Aorta (tissue), 5 donors: ENCODE data around the gene NBPF4. TPM values are rescaled to one million over a fixed set of nuclear protein-coding genes. Genes with fewer than 3 reads are reported as not detected.
"Not testable (repeated sequence)": the region's sequence is repeated elsewhere in the genome, so short reads cannot be mapped to it uniquely, and the experiment has no call there.

ENCODE experiments used
- ATAC-seq: fragments of 200-7000 bp; cut with Tn5 transposase; one replicate; pipeline ENCODE4 v1.9.1; 2022; ENCODE audit warnings: moderate library complexity; ENCODE audit not compliant: low FRiP score
- DNase-seq, 2 donors: peaks; one replicate each; pipeline ENCODE4 v3.0.0-alpha.2; 2020
- H3K27ac ChIP-seq, 2 donors: one replicate each; pipeline ENCODE4 v1.5.1; 2013; ENCODE audit warnings: low read length in 2 of 2, mild to moderate bottlenecking in 2 of 2, moderate library complexity in 2 of 2, control low read depth in 1 of 2, inconsistent platforms in 1 of 2, low read depth in 1 of 2
- H3K27me3 ChIP-seq, 2 donors: one replicate each; pipeline ENCODE4 v1.6.1; 2013; ENCODE audit warnings: control low read depth in 1 of 2, low read length in 1 of 2, mild to moderate bottlenecking in 1 of 2, moderate library complexity in 1 of 2; ENCODE audit not compliant: insufficient read depth in 2 of 2, control insufficient read depth in 1 of 2
- H3K36me3 ChIP-seq, 2 donors: one replicate each; pipeline ENCODE4 v1.6.1; 2013; ENCODE audit warnings: control low read depth in 1 of 2, low read length in 1 of 2, mild to moderate bottlenecking in 1 of 2; ENCODE audit not compliant: insufficient read depth in 2 of 2, control insufficient read depth in 1 of 2
- H3K4me1 ChIP-seq, 2 donors: one replicate each; pipeline ENCODE4 v1.6.1; 2013; ENCODE audit warnings: low read length in 2 of 2, control low read depth in 1 of 2, mild to moderate bottlenecking in 1 of 2, moderate library complexity in 1 of 2; ENCODE audit not compliant: insufficient read depth in 2 of 2, control insufficient read depth in 1 of 2
- H3K4me3 ChIP-seq, 2 donors: one replicate each; pipeline ENCODE4 v1.5.1; 2013; ENCODE audit warnings: low read length in 2 of 2, control low read depth in 1 of 2, mild to moderate bottlenecking in 1 of 2
- H3K9me3 ChIP-seq: one replicate; pipeline ENCODE4 v1.6.1; 2013; ENCODE audit warnings: mild to moderate bottlenecking, low read length; ENCODE audit not compliant: control insufficient read depth
- WGBS, 2 donors: extraction: QIAGEN DNeasy Blood & Tissue Kit; methylation state at CpG; one replicate each; pipeline ENCODE4 v1.1.7; 2013; 5-methylcytosine and 5-hydroxymethylcytosine counted together
- intact Hi-C, 2 donors: fragments of 100-400 bp; cut with DNase I; formaldehyde crosslinking; loops; one replicate each; pipeline versions ENCODE4 v1.14.2 to v1.15.0; 2022
- polyA plus RNA-seq, 2 donors: library from polyadenylated mRNA; stranded (reverse); fragments of 200-250 nt; gene quantifications; one replicate each; pipeline ENCODE4 v1.2.3, GENCODE V29; 2013
- total RNA-seq, 2 donors: library from RNA; stranded (reverse); fragmentation: NEBNext Ultra II Directional; extraction: Animal tissue kit (Norgen Biotek cat#: 25700); gene quantifications; one replicate each; pipeline ENCODE4 v1.2.1, GENCODE V29; 2021
- donor health status: healthy with polysubstance abuse.
- donor health status: Bipolar disorder and iron deficiency.
- donor health status: DM: no; HTN: no; CAD: no.
- donor health status: DM: no; HTN: no; CAD: no.
- donor health status: DM: yes; HTN: yes; CAD: no.

NBPF4 gene
- total and polyA plus RNA-seq, 4 donors, result 0.19 TPM; not detected in 3

DNA sequence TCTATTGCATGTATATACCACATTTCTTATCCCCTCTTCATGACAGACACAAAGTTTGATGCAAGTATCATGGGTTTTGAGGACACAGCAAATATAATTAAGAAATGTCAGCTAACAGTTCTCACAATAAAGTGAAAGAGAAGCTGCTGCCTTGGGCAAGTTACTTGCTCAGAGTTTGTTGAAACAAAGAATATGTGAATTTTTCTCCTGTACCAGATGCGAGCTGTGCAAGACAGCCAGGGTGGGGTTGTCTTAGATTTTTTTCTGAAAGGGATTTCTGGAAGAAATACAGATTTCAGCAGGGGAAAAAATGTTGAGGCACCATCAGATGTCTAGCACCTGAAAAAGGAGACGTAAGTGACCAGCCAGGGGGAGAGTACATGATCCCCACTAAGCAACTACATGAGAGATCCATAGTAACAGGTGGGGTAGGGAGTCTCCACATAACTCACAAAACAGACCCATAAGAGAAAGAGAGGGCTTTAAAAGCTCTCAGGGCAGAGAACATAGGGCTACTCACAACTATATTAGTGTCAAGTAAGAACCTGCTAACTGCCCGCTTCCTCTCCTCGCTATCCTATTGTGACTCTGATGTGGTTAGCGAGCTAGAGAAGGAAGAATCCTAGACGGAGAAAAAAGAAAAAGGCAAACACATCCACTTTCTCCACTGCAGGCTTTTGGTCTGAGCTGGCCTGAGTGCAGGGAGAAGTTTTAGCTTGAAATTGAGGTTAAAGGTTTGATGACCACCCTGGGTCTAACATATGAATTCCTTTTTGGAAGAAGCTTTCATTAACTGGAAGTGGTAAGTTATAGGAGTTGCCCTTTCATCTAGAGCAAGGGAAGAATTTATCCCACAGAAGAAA lies 27.6 kb downstream of the NBPF4 start:
- DNase-seq, H3K4me1 ChIP-seq, H3K27me3 ChIP-seq, H3K27ac ChIP-seq, H3K36me3 ChIP-seq, H3K9me3 ChIP-seq, ATAC-seq, intact Hi-C loops, H3K4me3 ChIP-seq: not testable (repeated sequence)
- 70 to 75% methylated on average over 5 to 6 of the region's 6 CpGs for WGBS, 2 donors

DNA sequence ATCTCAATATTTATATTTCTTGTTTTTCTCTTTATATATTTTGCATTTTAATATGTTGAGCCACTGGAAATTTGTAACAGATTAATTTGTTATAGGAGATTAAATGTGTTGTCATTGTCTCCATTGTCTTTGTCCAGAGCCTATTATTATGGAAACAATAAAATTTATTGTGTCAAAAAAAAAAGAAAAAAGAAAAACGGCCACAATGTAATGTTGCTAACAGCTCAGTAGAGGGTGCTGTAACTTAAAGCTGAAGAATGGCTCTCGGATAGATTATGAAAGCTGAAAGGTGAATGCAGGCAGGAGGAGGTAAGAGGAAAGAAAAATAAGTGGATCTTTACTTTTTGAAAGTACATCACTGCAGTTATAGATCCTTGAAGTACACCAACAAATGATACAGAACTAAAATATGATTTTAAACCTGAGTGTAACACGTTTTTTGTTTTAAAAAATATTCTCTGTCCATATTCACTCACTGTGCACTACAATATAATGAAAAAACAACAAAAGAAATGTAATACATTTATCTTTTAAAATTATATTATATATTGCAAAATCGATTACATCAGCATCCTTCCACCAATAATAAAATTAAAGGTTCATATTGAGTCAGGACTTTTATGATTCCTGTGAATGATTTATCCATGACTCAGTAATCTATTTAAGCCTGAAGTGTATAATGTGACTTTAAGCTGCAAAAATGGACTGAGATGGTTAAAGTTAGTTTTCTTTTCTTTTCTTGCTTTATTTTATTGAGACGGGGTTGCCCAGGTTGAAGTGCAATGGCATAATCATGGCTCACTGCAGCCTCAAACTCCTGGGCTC lies 29.0 kb downstream of the NBPF4 start:
- ATAC-seq, DNase-seq, H3K36me3 ChIP-seq, H3K4me1 ChIP-seq, H3K4me3 ChIP-seq, intact Hi-C loops, H3K9me3 ChIP-seq, H3K27ac ChIP-seq, H3K27me3 ChIP-seq: not testable (repeated sequence)
- WGBS, 2 donors, result 8 to 13% methylated on average over 4 of the region's 5 CpGs

DNA sequence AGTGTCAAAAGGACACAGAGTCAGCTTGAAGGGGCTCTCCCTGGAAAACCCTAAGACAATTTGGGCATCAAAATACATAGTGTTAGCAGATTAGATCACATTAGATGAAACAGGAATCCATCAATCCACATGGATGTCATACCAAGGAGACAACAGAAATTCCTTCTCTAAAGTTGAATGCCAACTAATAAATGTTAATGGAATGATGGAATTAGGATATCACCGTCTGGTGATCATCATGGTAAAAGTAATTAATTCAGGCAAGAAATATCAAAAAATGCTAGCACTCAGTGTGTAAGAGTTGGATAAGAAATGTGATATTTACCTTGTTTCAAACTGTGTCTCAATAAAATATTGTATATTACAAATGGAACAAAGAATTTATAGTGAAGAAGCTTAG lies 32.9 kb downstream of the NBPF4 start:
- intact Hi-C loops, result no loop called here
- H3K27ac ChIP-seq, result no peak overlapping the region
- no peaks in the 10 kb centered on the region for H3K9me3 ChIP-seq
- no peaks in the 10 kb centered on the region for H3K4me1 ChIP-seq
- ATAC-seq, result no peak
- H3K36me3 ChIP-seq, result no peaks in the 10 kb centered on the region
- WGBS, 2 donors, result 91 to 92% methylated on average over 1 of the region's 1 CpG
- DNase-seq, result no peak
- no peaks in the 10 kb centered on the region for H3K27me3 ChIP-seq
- H3K4me3 ChIP-seq, result no peak overlapping the region

DNA sequence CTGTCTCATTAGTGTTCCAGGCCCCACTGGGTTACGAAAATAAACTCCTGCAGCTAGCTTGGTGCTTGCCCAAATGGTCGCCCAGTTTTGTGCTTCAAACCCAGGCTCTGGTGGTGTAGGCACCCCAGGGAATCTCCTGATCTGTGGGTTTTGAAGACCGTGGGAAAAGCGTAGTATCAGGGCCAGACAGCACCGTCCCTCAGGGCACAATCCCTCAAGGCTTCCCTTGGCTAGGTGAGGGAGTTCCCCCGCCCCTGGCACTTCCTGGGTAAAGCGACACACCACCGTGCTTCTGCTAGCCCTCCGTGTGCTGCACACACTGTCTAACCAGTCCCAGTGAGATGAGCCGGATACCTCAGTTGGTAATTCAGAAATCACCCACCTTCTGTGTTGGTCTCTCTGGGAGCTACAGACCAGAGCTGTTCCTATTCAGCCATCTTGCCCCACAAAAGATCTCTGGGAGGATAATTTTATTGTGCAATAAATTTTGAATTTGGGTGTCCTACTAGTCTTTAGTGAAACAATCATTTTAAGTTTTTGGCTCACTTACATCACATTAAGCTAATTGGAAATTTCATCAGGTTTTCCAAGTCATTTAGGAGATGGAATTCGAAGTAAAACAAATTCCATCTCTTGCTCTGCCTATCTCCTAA lies 34.3 kb downstream of the NBPF4 start:
- Histone ChIP-seq H3K4me3 (no peak overlapping the region), H3K27ac (no peak overlapping the region), H3K9me3 (no peaks in the 10 kb centered on the region), H3K27me3 (no peaks in the 10 kb centered on the region), H3K4me1 (no peaks in the 10 kb centered on the region), H3K36me3 (no peaks in the 10 kb centered on the region)
- intact Hi-C loops, result no loop called here
- DNase-seq (no peak), ATAC-seq (peak; percentile 19)
- 50 to 67% methylated on average over 11 of the region's 11 CpGs for WGBS, 2 donors

- no peaks in the 10 kb centered on the region for H3K9me3 ChIP-seq
- WGBS, 2 donors, result 34 to 45% methylated on average over 11 of the region's 11 CpGs
- no peaks in the 10 kb centered on the region for H3K36me3 ChIP-seq
- H3K27me3 ChIP-seq, result no peaks in the 10 kb centered on the region
- DNase-seq (no peak), ATAC-seq (no peak)
- H3K4me1 ChIP-seq, result no peaks in the 10 kb centered on the region
- H3K27ac ChIP-seq, result no peak overlapping the region
- intact Hi-C loops, result no loop called here
- H3K4me3 ChIP-seq, result no peak overlapping the region
Observed at GRCh38 chr1:108208724-108209446, 35.0 kb downstream of the NBPF4 start.

- DNase-seq, H3K9me3 ChIP-seq, H3K36me3 ChIP-seq, H3K27ac ChIP-seq, H3K4me1 ChIP-seq, ATAC-seq, H3K27me3 ChIP-seq, H3K4me3 ChIP-seq: not testable (repeated sequence)
- intact Hi-C loops, result loop anchor here in 1 of 2 donors (5.0 kb wide), 1 partner anchor 61 kb away; no protein-coding TSS in a partner anchor
- WGBS, 2 donors, result 91 to 93% methylated on average over 3 of the region's 3 CpGs
Observed at GRCh38 chr1:108203582-108203981, 40.3 kb downstream of the NBPF4 start.

DNA sequence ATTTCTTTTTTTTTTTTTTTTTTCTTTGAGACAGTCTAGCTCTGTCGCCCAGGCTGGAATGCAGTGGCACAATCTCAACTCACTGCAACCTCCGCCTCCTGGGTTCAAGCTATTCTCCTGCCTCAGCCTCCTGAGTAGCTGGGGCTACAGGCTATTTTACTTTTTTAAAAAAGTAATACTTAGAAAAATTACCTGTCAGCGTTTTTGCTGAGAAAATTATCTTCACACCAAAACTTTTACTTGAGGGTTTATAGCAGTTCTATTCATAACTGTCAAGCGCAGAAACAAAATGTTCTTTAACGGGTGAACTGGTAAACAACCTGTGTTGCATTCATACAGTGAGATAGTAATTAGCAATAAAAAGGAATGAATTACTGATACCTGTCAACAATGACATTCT lies 42.2 kb downstream of the NBPF4 start:
- H3K27me3 ChIP-seq, result no peaks in the 10 kb centered on the region
- 69% methylated on average over 5 of the region's 5 CpGs for WGBS, 2 donors
- H3K4me3 ChIP-seq, result no peak overlapping the region
- DNase-seq (no peak), ATAC-seq (no peak)
- no peaks in the 10 kb centered on the region for H3K9me3 ChIP-seq
- no peak overlapping the region for H3K27ac ChIP-seq
- intact Hi-C loops, result loop anchor here in 1 of 2 donors (5.0 kb wide), 1 partner anchor 59 kb away; no protein-coding TSS in a partner anchor
- H3K4me1 ChIP-seq, result peaks cover 0 to 3% of the 10 kb centered on the region in 2 donors
- no peaks in the 10 kb centered on the region for H3K36me3 ChIP-seq

DNA sequence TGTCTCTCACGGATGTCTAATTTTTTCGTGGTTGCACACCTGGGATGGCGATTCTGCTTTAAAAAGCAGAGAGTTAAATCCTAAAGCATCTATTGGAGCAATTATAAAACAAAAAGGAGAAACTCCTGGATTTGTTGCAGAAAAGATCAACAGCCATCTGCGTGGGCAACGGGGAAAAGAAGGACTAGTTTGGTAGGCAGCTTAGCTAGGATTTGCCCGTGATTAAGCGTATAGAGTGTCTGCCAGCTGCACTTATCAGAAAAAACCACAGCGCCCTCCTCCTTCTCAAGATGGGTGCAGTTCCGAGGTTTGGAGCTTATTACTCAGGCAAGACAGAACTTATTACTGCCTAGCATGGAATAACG lies 43.2 kb downstream of the NBPF4 start:
- Histone ChIP-seq H3K4me3 (peak overlapping the region; percentile 83 to 93), H3K9me3 (no peaks in the 10 kb centered on the region), H3K27me3 (no peaks in the 10 kb centered on the region), H3K36me3 (no peaks in the 10 kb centered on the region), H3K27ac (peak overlapping the region; percentile 83 to 88), H3K4me1 (peaks cover 0 to 3% of the 10 kb centered on the region in 2 donors)
- DNase-seq (no peak), ATAC-seq (peak; percentile 82)
- WGBS, 2 donors, result 0% methylated on average over 10 of the region's 10 CpGs
- intact Hi-C loops, result loop anchor here in 1 of 2 donors (5.0 kb wide), 1 partner anchor 58 kb away; no protein-coding TSS in a partner anchor
